HG03558 (cell line): ENCODE results near the gene ALG12.
A peak's percentile ranks its signal among the peaks of the same experiment; 100 is the strongest.
"Not testable (repeated sequence)": the region's sequence is repeated elsewhere in the genome, so short reads cannot be mapped to it uniquely, and the experiment has no call there.

Experiments used
- ATAC-seq: cut with Tn5 transposase; IDR thresholded peaks from one replicate; pipeline ENCODE4 v1.9.1; 2021; ENCODE audit warnings: moderate number of reproducible peaks; ENCODE audit not compliant: unreplicated experiment; ENCODE audit errors: extremely low read depth

Gene ALG12

DNA sequence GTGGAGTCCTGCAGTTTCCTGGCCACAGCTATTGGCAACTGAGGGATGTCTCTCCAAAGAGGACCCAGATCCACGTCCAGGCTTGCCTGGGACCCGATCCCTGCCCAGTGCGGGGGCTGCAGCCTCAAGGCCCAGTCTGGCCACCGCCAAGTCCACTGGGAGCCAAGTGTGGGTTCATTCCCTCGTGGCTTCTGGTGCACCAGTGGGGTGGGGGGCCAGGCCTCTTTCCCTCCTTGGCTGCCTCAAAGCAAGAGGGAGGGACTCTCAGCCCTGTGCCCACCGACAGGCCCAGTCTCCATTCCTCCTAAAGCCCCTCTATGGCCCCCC lies 29.0 kb upstream of the ALG12 start:
- ATAC-seq: no peak

DNA sequence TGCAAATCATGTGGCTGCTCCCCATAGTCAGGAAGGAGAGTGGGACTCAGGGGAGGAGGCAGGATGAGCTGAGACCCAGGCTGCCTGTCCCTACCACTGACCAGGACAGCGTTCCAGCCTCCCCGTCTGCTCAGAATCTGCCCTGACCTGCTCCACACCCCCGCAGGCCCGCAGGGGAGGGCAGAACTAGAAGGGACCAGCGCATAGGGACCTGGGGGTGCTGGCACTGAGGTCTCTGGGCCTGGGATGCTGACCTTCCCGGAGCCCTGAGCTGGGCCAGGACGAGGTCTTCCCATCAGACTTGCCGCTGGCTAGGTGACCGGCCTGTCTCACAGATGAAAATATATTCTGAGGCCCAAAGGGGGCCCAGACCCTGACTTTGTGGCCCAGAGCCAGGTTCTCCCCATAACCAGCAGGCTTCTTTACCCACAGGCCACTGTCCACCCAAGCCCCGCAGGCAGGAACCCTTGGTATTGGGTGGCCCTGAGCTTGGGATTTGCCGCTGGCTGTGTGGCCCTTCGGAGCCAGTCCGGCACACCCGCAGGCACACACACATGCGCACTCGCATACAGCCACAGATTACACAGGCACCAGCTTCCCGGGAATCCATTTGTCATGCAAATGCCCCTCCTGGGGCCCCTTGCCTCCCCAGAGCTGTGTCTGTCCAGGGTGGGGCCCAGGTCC lies 28.5 kb upstream of the ALG12 start:
- ATAC-seq: no peak

DNA sequence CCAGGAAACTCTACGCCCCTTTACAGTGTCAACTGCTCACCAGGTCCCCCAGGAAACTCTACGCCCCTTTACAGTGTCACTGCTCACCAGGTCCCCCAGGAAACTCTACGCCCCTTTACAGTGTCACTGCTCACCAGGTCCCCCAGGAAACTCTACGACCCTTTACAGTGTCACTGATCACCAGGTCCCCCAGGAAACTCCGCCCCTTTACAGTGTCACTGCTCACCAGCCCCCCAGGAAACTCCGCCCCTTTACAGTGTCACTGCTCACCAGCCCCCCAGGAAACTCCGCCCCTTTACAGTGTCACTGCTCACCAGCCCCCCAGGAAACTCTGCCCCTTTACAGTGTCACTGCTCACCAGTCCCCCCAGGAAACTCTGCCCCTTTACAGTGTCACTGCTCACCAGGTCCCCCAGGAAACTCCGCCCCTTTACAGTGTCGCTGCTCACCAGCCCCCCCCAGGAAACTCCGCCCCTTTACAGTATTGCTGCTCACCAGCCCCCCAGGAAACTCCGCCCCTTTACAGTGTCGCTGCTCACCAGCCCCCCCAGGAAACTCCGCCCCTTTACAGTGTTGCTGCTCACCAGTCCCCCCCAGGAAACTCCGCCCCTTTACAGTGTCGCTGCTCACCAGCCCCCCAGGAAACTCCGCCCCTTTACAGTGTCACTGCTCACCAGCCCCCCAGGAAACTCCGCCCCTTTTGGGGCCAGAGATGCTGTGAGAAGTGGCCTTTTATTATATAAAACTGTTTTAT lies 27.0 kb upstream of the ALG12 start:
- ATAC-seq: not testable (repeated sequence)

DNA sequence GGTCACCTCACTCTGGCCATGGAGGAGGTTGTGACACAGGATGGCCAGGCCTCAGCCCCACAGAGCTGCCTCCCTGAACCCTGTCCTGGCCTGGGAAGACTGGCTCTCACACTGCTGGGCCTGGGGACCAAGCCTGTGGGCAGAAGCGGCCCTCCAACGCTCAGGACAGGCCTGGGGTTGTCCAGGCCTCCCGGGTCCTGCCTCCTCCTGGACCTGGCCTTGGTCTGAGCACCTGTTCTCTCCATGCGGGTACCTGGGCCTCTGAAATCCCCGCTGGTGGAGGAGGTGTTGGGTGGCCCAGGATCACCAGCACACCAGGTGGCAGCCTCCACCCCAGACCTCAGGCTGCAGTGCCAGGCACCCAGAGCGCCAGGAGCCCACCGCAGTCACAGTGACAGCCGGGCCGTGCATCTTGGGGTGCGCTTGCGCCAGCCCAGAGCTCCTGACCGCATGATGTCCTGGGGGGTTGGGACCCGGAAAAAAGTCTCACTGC lies 26.2 kb upstream of the ALG12 start:
- ATAC-seq: no peak

DNA sequence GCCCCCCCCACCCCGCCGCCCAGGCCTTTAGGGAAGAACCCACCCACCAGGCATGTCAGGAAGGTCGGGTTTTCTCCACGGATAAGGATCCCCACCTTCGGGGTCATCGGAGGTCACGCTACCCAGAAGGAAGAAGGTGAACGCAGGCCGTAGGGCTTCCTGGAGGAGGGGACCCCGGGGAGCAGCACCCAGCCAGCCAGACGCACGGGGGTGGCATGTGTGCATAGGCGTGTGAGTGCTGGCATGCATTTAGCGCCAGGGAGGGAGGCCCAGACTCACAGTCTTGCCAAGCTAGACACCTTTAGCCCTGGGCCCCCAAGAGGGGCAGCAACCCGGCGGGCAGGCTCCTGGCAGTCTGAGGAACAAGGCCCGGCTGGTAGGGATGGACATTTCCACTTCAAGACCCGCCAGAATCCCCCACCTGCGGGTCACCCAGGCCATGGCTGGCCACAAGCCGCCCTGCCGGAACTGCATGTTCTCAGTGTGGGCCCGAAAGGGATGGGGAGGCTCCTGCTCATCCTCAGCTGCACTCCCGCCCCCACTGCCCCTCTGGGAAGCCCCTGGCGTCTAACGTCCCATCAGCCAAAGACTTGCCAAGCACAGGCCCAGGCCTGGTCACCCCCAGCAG lies 25.6 kb upstream of the ALG12 start:
- ATAC-seq: no peak

DNA sequence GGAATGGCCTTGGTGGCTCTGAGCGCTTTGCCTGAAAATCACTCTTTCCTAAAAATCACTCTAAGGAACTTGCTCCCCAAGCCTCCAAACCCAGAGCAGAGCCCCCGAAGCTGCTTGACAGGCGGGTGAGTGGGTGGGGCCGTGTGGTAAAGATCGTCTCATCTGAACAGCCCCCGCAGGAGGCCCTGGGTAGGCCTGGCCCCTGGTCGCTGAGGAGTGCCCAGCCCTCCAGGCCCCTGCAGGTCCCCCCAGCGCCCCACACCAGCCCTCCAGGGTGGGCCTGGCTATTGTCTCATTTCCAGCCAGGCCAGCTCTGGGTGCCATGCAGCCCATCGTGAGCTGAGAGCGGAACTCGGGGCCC lies 25.1 kb upstream of the ALG12 start:
- no peak for ATAC-seq

DNA sequence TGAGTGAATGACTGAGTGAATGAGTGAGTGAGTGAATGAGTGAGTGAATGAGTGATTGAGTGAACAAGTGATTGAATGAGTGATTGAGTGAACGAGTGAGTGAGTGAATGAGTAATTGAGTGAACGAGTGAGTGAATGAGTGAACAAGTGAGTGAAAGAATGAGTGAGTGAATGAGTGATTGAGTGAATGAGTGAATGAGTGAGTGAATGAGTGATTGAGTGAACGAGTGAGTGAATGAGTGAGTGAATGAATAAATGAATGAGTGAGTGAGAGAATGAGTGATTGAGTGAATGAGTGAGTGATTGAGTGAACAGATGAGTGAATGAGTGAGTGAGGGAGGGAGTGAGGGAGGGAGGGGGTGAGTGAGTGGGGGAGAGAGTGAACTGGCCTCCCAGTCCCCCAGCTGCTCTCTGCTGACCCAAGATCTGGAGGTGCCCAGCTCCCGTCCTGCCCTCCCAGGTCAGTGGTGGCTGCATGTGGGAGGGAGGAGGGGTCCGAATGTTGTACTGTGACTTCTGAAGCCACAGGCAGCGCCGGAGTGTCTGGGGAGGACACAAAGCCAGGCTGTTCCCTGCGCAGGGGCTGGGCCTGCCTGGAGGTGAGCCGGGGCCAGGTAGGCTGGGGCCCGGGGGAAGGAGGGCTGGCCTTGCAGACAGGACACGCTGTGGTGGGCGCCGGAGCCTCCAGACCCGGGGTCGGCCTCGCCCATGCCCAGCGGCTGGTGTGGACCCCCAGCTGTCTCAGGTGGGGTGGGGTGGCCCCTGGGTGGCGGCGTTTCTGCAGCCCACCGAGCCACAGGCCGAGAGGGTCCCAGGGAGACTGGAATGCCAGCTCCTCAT lies 24.5 kb upstream of the ALG12 start:
- ATAC-seq: no peak

DNA sequence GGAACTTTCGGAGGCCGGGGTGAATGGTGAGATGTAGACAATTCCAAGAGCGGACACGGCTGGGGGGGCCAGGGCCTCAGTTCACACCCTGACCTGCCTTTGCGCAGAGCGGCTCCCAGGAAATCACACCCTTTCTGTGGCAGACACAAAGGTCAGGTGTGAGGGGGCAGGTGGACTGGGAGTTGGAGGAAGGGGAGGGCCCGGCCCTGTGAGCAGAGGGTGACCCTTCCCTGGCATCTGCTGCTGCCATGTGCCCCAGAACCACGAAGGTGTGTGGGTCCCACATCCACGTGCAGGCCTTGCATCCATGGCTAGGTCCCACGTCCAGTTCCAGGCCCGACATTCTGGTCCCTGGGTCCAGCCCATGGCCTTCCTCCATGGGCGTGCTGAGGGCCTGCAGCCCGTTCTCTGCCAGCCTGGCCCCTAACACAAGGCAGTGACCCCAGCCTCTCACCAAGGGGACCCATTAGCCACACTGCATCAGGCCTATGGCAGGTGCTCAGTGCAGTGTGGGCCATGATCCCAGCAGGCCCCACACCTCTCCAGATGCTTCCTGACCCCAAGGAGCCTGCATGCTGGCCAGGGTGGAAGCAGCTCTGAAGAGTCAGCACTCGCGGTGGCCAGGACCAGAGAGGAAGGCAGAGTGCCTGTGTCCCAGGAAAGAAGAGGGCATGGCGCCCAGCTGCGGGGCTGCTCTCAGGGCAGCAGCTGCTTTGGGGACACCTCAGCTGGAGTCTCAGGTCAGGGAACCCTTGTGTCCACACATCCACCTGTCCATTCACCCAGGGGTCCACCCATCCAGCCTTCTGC lies 23.5 kb upstream of the ALG12 start:
- ATAC-seq: no peak

DNA sequence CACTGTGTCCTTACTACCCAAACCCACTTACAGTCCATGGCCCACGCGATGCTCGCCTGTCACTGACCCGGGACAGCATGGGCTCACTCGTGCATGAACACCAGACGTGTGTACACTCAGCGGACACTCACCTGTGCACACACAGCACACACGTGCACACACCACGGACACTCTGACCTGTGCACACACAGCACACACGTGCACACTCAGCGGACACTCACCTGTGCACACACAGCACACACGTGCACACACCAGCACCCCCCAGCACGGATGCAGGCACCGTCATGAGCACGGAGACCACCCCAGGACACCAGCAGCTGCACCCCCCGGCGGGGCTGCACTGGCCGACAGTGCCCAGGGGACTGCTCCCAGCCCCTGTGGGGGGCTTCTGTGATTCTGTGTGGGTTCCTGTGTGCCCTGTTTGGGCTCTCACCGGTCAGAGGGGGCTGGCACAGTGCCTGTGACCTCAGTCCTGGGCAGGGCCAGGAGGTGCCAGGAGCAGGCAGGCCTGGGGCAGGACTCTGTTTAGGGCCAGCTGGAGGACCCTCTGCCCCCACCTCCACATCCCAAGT lies 20.4 kb upstream of the ALG12 start:
- no peak for ATAC-seq

DNA sequence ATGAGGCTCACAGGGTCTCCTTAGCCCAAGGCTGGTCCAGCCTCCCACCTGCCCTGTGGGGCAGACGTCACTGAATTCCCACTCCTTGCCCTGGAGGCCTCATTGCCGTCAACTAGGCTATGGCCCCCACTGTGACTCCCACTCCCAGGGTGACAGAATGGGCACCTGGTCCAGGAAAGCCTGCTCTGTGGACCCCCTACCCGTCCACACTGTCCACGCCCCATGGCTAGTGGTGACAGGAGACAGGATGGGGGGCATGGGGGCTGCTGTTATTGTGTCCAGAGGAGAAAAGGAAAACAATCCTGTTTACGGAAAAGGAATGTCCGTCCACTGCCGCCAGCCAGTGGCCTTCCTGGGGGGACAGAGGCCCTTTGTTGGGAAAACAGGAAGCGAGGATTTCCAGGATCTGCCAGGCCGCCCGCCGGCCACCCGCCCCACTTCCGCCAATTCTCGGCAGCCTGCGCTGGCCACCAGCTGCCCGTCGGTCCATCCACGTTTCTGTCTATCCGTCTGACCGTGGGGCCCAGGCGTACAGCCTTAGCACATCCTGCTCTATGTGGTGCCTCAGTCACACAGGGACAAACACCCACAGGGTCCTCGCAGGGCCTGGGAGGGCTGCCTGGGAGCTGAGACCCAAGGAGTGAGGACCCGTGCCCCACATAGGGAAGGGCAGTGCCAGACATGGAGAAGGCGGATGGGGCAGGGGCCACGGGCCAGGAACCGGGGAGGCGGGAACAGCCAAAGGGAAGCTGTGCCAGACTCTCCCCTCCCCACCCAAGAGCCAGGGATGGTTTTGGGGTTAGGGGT lies 19.7 kb upstream of the ALG12 start:
- no peak for ATAC-seq

DNA sequence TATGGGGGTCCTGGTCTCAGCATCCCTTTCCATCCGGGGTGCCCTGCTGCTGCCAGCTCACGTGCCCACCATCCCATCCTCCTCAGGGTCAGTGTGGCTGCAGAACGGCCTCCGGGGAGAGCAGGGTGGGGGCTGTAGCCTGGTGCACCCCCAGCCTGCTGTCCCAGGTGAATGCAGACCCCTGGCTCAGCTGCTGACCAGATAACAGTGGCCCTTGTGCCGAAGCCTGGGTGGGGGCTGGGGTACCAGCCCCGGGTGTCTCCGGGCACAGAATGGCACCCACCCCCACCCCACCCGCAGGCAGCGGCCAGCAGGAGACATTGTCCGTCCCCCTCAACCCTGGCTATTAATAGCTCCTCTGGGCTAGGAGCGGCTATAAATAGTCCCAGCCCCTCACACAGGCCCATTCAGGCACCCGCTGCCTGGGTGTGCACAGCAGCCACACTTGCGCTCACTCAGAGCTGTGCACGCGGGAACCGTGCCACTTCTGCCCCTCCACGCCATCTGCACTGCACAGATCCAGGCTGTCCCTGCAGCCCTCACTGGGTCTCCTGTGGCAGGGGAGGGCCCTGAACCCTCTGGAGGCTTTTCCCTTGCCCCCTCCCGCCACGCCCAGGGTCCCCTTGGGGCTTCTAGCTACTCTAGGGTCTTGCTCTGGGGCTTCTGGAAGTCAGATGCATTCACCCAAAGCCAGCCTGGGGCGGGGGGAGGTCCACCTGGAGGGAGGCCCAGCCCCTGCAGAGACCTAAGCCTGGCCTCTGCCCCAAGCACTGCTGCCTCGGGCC lies 18.9 kb upstream of the ALG12 start:
- ATAC-seq: no peak

DNA sequence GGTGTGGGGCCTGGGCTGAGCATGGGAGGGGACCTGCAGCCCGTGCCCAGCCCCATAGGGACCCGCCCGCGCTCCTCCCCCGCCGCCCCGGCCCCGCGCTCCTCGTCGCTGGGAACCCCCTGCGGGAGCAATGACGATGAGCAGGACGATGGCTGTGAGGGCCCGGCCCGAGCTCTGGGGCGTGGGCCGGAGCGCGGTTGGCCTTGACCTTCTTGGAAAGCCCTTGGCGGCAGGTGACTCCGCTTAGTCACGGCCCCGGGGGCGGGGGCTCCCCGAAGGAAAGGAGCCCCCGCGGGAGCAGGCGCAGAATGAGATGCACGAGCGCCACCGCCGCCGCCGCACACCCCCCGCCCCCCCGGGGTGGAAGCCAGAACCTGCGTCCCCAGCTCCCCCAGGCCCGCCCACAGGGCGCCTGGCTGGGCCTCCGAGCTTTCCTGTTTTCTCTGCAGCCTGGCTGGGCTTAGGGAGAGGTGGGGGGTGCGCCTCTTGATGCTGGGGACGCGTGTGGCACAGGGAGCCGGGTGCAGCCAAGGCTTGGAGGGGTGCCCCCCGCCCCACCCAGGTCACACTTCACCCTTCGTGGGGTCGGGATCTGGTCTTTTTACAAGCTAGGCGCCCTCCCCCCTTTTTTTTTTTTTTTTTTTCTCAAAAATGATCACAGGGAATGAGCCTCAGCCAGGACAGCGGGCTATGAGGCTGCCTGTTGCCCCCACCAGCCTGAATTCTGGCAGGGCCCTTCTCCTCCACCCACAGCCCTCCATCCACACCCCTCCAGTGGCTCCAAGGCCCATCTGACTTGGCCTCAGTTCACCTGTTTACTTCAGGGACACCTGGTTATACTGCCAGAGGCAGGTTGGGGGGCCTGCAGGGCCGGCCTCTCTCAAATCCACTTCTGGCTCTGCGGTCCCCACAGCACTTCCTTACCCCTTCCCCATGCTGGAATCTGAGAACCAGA lies 18.1 kb upstream of the ALG12 start:
- peak; percentile 38 for ATAC-seq

DNA sequence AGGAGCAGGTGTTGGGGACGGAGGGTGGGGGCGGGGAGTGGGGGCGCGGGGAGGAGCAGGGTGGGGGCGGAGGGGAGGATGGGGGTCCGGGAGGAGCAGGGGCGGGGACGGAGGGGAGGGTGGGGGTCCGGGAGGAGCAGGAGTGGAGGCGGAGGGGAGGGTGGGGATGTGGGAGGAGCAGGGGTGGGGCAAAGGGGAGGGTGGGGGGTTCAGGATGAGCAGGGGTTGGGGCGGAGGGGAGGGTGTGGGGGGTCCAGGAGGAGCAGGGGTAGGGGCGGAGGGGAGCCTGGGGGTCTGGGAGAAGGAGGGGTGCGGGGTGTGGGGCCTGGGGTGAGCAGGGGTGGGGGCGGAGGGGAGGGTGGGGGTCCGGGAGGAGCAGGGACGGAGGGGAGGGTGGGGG lies 17.3 kb upstream of the ALG12 start:
- ATAC-seq: no peak

DNA sequence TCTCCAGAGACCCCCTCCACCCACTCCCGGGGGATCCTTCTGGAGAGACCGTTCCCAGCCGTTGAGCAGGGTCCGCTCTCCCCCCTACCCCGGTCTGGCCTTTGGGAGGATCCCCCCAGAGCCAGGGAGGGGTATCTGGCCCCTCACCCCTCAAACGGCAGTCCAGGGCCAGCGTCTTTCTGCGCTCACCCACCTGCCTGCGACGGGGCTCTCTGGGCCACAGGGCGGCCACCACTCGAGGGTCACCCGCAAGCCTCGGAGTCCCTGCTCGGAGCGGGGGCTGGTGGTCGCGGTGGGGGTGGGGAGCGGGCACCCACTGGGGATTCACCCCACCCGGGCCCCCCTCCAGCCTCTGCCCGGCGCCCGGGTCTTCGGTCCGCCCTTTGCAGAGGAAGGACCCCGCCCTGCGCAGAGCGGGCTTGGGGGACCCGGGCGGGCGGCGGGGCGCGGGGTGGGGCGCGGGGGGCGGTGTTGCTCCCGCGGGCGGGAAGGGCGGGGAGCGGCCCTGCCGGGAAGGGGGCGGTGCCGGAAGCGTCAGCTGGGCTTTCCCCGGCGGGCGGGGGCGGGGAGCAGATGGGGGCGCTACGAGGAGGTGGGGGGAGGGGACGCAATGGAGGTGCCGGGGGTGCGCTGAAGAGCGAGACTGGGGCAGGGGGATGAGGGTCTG lies 16.8 kb upstream of the ALG12 start:
- ATAC-seq: no peak

DNA sequence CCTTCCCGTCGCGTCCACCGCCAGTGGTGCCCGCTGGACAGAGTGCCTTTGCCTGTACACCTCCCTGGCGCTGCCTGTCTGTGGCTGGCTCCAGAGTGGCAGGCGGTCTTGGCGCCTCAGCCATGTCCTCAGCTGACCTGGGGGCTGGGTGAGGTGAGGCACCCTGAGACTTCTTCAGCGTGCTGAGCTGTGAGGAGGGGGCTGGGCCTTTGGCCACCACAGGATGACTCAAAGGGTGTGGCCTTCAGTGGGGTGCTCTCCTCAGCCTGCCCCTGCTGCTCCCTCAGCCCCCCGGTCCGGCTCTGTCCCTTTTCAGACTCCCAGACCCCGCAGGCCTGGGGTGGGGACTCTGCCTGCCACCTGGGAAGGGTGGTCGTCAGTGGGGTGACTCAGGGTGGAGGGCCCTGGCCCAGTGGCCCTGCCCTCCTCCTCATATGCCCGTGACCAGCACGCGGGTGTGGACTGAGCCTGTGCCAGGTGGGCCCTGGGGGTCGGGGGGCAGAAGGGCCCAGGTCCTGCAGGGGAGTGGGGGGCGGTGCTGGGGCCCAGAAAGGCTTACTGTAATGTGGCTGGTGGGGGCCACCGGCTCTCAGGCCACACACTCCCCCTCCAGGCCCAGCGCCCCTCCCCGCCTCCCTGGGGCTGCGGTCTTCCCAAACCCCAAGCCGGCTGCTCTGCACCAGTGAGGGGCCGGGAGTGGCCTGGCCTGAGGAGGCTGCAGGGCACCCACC lies 16.1 kb upstream of the ALG12 start:
- no peak for ATAC-seq
